OCI-LY7 (cell line): Measurements from ENCODE around the gene SMIM26. TPM values are rescaled to one million over a fixed set of nuclear protein-coding genes. Genes with fewer than 3 reads are reported as not detected.

Source experiments
- BruUV-seq: library from RNA; stranded (reverse); fragments of 400-500 nt; replicated peaks from 2 replicates; lab custom pipeline; 2021; lab: Mats Ljungman, UMichigan
- CTCF ChIA-PET: fragments of 300-600 bp; sonication (Branson Sonifier 250); formaldehyde crosslinking; loops from one replicate; lab custom pipeline; 2022; ENCODE audit warnings: antibody characterized with exemption; ENCODE audit not compliant: unreplicated experiment; lab: Charles Lee
- POLR2A ChIA-PET: fragments of 300-600 bp; sonication (Branson Sonifier 250); formaldehyde crosslinking; loops from one replicate; lab custom pipeline; 2022; ENCODE audit warnings: antibody characterized with exemption; lab: Charles Lee
- DNase-seq: peaks from one replicate; pipeline ENCODE4 v3.0.0-alpha.2; 2015; ENCODE audit warnings: low spot score
- H2AFZ ChIP-seq: fragments of 200-600 bp; sonication (generic), shearing (Covaris generic); 2 replicates; pipeline ENCODE4 v1.6.1; 2014; ENCODE audit warnings: mild to moderate bottlenecking, antibody characterized with exemption, low read length, moderate library complexity
- H3K27ac ChIP-seq: fragments of 200-600 bp; sonication (generic); 2 replicates; pipeline ENCODE4 v1.5.1; 2014; ENCODE audit warnings: mixed run types, low read depth, mild to moderate bottlenecking, moderate library complexity, low read length, inconsistent platforms; ENCODE audit not compliant: poor library complexity, severe bottlenecking
- H3K36me3 ChIP-seq: fragments of 200-600 bp; sonication (generic); 2 replicates; pipeline ENCODE4 v1.6.1; 2014; ENCODE audit warnings: mild to moderate bottlenecking, antibody characterized with exemption, low read length, moderate library complexity, mixed read lengths; ENCODE audit not compliant: insufficient read depth
- H3K4me1 ChIP-seq: fragments of 200-600 bp; sonication (generic); 2 replicates; pipeline ENCODE4 v1.5.1; 2014; ENCODE audit warnings: mild to moderate bottlenecking, low read length; ENCODE audit not compliant: insufficient read depth, poor library complexity, severe bottlenecking
- H3K4me2 ChIP-seq: fragments of 200-600 bp; sonication (generic); 2 replicates; pipeline ENCODE4 v1.6.1; 2014; ENCODE audit warnings: mild to moderate bottlenecking, low read length
- H3K4me3 ChIP-seq: fragments of 200-600 bp; sonication (generic); 2 replicates; pipeline ENCODE4 v1.5.1; 2014; ENCODE audit warnings: mild to moderate bottlenecking, low read depth, low read length; ENCODE audit not compliant: poor library complexity, severe bottlenecking
- H3K79me2 ChIP-seq: fragments of 200-600 bp; sonication (generic); 2 replicates; pipeline ENCODE4 v1.6.1; 2016; ENCODE audit warnings: low read depth, mild to moderate bottlenecking, low read length, moderate library complexity, mixed read lengths; ENCODE audit not compliant: insufficient read depth
- H3K9me2 ChIP-seq: fragments of 200-600 bp; sonication (generic); 2 replicates; pipeline ENCODE4 v1.6.1; 2016; ENCODE audit warnings: mild to moderate bottlenecking, low read length, mixed read lengths; ENCODE audit not compliant: insufficient read depth
- H3K9me3 ChIP-seq: fragments of 200-600 bp; sonication (generic); 2 replicates; pipeline ENCODE4 v1.6.1; 2014; ENCODE audit warnings: mild to moderate bottlenecking, mixed run types, low read length, mixed read lengths
- H4K20me1 ChIP-seq: fragments of 200-600 bp; sonication (generic); 2 replicates; pipeline ENCODE4 v1.6.1; 2014; ENCODE audit warnings: mild to moderate bottlenecking, antibody characterized with exemption, low read length, moderate library complexity, mixed read lengths; ENCODE audit not compliant: insufficient read depth
- CTCF ChIP-seq: fragments of 200-600 bp; sonication (generic); conservative IDR thresholded peaks from 2 replicates; pipeline ENCODE4 v1.5.1; 2014; ENCODE audit warnings: mild to moderate bottlenecking, antibody characterized with exemption, low read length, moderate library complexity, mixed read lengths
- EZH2phosphoT487 ChIP-seq: fragments of 200-600 bp; sonication (generic); IDR thresholded peaks from 2 replicates; pipeline ENCODE4 v1.6.1; 2018; ENCODE audit warnings: low read depth, borderline replicate concordance, mild to moderate bottlenecking, mixed run types, antibody characterized with exemption, low read length, moderate library complexity, mixed read lengths
- intact Hi-C: fragments of 100-400 bp; cut with micrococcal nuclease; formaldehyde crosslinking; loops from one replicate; pipeline ENCODE4 v1.10.0; 2022; ENCODE audit not compliant: unreplicated experiment
- total RNA-seq, 2 experiments: library from RNA; depleted of rRNA in 1 of 2; stranded (reverse); fragments of >200 nt in 1 of 2; shearing (Covaris generic) in 1 of 2; gene quantifications; 2 replicates each; pipeline ENCODE4 v1.2.3, GENCODE V29; 2014 to 2022

Gene SMIM26
- total RNA-seq, 2 experiments from 2014 or later: 71.2 to 161 TPM

- no TSS peak for BruUV-seq
- H3K36me3 ChIP-seq: peaks cover 85% of the 10 kb centered on the region
- CTCF ChIA-PET: no interaction called here
- no peak overlapping the region for H2AFZ ChIP-seq
- H3K4me1 ChIP-seq: no peaks in the 10 kb centered on the region
- intact Hi-C loops: no loop called here
- TF ChIP-seq CTCF (no peak), EZH2phosphoT487 (no peak)
- POLR2A ChIA-PET: interaction anchor here (1.4 kb wide), 1 partner anchor 44 kb away, joined by 3 read pairs; no protein-coding TSS in a partner anchor
- H4K20me1 ChIP-seq: no peaks in the 10 kb centered on the region
- H3K79me2 ChIP-seq: no peaks in the 10 kb centered on the region
- H3K4me2 ChIP-seq: no peak overlapping the region
- no peak for DNase-seq
- H3K9me3 ChIP-seq: no peaks in the 10 kb centered on the region
- no peak overlapping the region for H3K4me3 ChIP-seq
- H3K9me2 ChIP-seq: no peaks in the 10 kb centered on the region
- no peak overlapping the region for H3K27ac ChIP-seq
These were observed 39.4 kb upstream of the SMIM26 start for GRCh38 chr20:18527836-18528235.

GRCh38 chr20:18529041-18529440 lies 38.2 kb upstream of the SMIM26 start:
- intact Hi-C loops: no loop called here

More at GRCh38 chr20:18529041-18529440, 38.2 kb upstream of the SMIM26 start:
- BruUV-seq: no TSS peak
- H3K36me3 ChIP-seq: peaks cover 95% of the 10 kb centered on the region
- POLR2A ChIA-PET: interaction anchor here (0.5 kb wide), 1 partner anchor 1258 kb away, joined by 3 read pairs; no protein-coding TSS in a partner anchor
- H3K4me1 ChIP-seq: no peaks in the 10 kb centered on the region
- no peaks in the 10 kb centered on the region for H3K9me2 ChIP-seq
- no peak overlapping the region for H3K27ac ChIP-seq
- no peaks in the 10 kb centered on the region for H4K20me1 ChIP-seq
- no peak for TF ChIP-seq CTCF
- no peak for TF ChIP-seq EZH2phosphoT487
- CTCF ChIA-PET: no interaction called here
- no peak overlapping the region for H3K4me2 ChIP-seq
- no peak overlapping the region for H2AFZ ChIP-seq
- H3K9me3 ChIP-seq: no peaks in the 10 kb centered on the region
- DNase-seq: no peak
- H3K79me2 ChIP-seq: no peaks in the 10 kb centered on the region
- H3K4me3 ChIP-seq: no peak overlapping the region
